ENCODE results near the gene EPHB2.

GRCh38 chr1:22841142-22841541 is 130.5 kb downstream of the EPHB2 start:
- TF ChIP-seq, protein P1, sequence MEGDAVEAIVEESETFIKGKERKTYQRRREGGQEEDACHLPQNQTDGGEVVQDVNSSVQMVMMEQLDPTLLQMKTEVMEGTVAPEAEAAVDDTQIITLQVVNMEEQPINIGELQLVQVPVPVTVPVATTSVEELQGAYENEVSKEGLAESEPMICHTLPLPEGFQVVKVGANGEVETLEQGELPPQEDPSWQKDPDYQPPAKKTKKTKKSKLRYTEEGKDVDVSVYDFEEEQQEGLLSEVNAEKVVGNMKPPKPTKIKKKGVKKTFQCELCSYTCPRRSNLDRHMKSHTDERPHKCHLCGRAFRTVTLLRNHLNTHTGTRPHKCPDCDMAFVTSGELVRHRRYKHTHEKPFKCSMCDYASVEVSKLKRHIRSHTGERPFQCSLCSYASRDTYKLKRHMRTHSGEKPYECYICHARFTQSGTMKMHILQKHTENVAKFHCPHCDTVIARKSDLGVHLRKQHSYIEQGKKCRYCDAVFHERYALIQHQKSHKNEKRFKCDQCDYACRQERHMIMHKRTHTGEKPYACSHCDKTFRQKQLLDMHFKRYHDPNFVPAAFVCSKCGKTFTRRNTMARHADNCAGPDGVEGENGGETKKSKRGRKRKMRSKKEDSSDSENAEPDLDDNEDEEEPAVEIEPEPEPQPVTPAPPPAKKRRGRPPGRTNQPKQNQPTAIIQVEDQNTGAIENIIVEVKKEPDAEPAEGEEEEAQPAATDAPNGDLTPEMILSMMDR (IDR thresholded peaks at IDR 0.05), result no peak
- TF ChIP-seq POLR2A (IDR thresholded peaks at IDR 0.05), result no peak
